WTC11 (cell line): ENCODE measurements around the gene GNAS.

Experiments used
- ARID4B ChIP-seq: sonication (generic); formaldehyde crosslinking; IDR thresholded peaks from 2 replicates; pipeline ENCODE4 v1.8.0; 2023; ENCODE audit warnings: missing genetic modification reagents, mild to moderate bottlenecking, borderline replicate concordance
- CREB1 ChIP-seq: sonication (generic); formaldehyde crosslinking; IDR thresholded peaks from 2 replicates; pipeline ENCODE4 v1.8.0; 2023; ENCODE audit warnings: mild to moderate bottlenecking, missing genetic modification reagents
- CTCF ChIP-seq: fragments of 200-600 bp; IDR thresholded peaks from 2 replicates; pipeline ENCODE4 v1.8.0; 2022; ENCODE audit warnings: antibody characterized with exemption
- E2F4 ChIP-seq: sonication (generic); formaldehyde crosslinking; IDR thresholded peaks from 2 replicates; pipeline ENCODE4 v1.8.1; 2022; ENCODE audit warnings: low read depth, mild to moderate bottlenecking, moderate library complexity, missing genetic modification reagents, borderline replicate concordance
- EMX1 ChIP-seq: fragments of 250-450 bp; sonication (Bioruptor Pico); IDR thresholded peaks from 2 replicates; pipeline ENCODE4 v1.8.0; 2021; ENCODE audit warnings: mild to moderate bottlenecking
- FOXJ3 ChIP-seq: sonication (generic); formaldehyde crosslinking; IDR thresholded peaks from 2 replicates; pipeline ENCODE4 v1.9.0; 2021; ENCODE audit warnings: missing genetic modification reagents, mild to moderate bottlenecking, borderline replicate concordance
- IRF2 ChIP-seq: sonication (generic); formaldehyde crosslinking; IDR thresholded peaks from 2 replicates; pipeline ENCODE4 v1.8.0; 2022; ENCODE audit warnings: low read depth, missing genetic modification reagents, borderline replicate concordance
- KAT7 ChIP-seq: sonication (generic); formaldehyde crosslinking; IDR thresholded peaks from 2 replicates; pipeline ENCODE4 v1.8.1; 2023; ENCODE audit warnings: missing genetic modification reagents, mild to moderate bottlenecking, borderline replicate concordance
- MAX ChIP-seq: sonication (generic); formaldehyde crosslinking; IDR thresholded peaks from 2 replicates; pipeline ENCODE4 v1.8.0; 2022; ENCODE audit warnings: mild to moderate bottlenecking, missing genetic modification reagents
- NR2C2 ChIP-seq: sonication (generic); formaldehyde crosslinking; IDR thresholded peaks from 2 replicates; pipeline ENCODE4 v1.8.0; 2022; ENCODE audit warnings: mild to moderate bottlenecking, missing genetic modification reagents
- PRDM15 ChIP-seq: sonication (generic); formaldehyde crosslinking; IDR thresholded peaks from 2 replicates; pipeline ENCODE4 v1.8.0; 2022; ENCODE audit warnings: missing genetic modification reagents
- SMAD3 ChIP-seq: sonication (generic); formaldehyde crosslinking; IDR thresholded peaks from 2 replicates; pipeline ENCODE4 v1.8.0; 2022; ENCODE audit warnings: missing genetic modification reagents, mild to moderate bottlenecking, borderline replicate concordance
- USF1 ChIP-seq: sonication (generic); formaldehyde crosslinking; IDR thresholded peaks from 2 replicates; pipeline ENCODE4 v1.8.0; 2022; ENCODE audit warnings: mild to moderate bottlenecking, missing genetic modification reagents
- ZNF263 ChIP-seq: sonication (generic); formaldehyde crosslinking; IDR thresholded peaks from 2 replicates; pipeline ENCODE4 v1.8.1; 2022; ENCODE audit warnings: low read depth, mild to moderate bottlenecking, moderate library complexity, missing genetic modification reagents

- TF ChIP-seq FOXJ3 (CRISPR knock-in tag) (no peak), CTCF (no peak), PRDM15 (CRISPR knock-in tag) (no peak), KAT7 (CRISPR knock-in tag) (no peak), EMX1 (CRISPR knock-in tag) (no peak), E2F4 (CRISPR knock-in tag) (no peak), ARID4B (CRISPR knock-in tag) (no peak), CREB1 (CRISPR knock-in tag) (no peak), ZNF263 (CRISPR knock-in tag) (no peak), MAX (CRISPR knock-in tag) (no peak), IRF2 (CRISPR knock-in tag) (no peak), USF1 (no peak), SMAD3 (CRISPR knock-in tag) (no peak), NR2C2 (CRISPR knock-in tag) (no peak)
Observed at GRCh38 chr20:58871533-58872102, 19.1 kb downstream of the GNAS start.
